ENCODE results near the gene FAM110A.
"Not testable (repeated sequence)": the region's sequence is repeated elsewhere in the genome, so short reads cannot be mapped to it uniquely, and the experiment has no call there.

The FAM110A gene

DNA sequence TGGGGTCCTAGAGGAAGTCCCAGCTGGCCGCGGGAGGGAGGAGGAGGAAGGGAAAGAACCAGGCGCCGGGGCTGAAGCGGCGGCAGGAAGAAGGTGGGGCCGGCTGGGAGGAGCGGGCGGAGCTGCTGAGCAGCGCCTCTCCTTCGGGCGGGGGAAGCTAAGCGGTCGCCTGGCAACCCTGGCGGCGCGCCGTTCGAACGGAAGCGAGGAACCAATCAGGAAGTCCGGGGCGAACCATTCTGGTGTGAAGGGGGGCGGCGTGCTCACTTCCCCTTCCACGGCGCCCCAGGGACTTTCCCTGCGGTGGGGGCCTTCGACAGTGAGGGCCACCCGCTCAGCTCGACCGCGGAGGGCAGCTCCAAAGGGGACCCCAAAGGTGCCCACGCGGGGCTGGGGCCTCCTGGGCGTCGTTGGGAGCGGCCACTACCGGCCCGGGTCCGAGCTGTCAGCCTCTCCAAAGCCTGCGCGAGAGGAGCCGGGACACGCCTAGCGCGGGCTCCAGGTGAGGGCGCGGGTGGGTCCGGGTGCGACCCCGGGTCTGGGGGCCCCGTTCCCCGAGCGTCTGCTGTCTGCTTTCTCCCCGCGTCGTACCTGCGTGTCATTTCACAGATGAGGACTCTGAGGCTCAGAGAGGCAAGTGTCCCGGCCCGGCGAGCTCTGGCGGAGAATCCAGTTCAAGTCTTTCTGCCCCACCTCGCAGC lies at the start of gene FAM110A:
Gene FAM110A (plus strand): TSS at position 266 of the 701 bp plus-strand sequence. CDS start 11,090 bp downstream, outside the sequence.
- ATAC-seq (peak; percentile 88), DNase-seq (peak; percentile 96)
- H3K27ac Mint-ChIP-seq = peak within 1 kb of the TSS; percentile 85
- no peaks in the 10 kb centered on the region for H3K9me3 Mint-ChIP-seq
- H3K36me3 Mint-ChIP-seq (ENCODE audit: low read depth) = peaks cover 9% of the 10 kb centered on the region
- no peaks in the 10 kb centered on the region for H3K27me3 Mint-ChIP-seq
- peaks cover 45% of the 10 kb centered on the region for H3K4me1 Mint-ChIP-seq
- peak within 1 kb of the TSS; percentile 79 for H3K4me3 Mint-ChIP-seq

DNA sequence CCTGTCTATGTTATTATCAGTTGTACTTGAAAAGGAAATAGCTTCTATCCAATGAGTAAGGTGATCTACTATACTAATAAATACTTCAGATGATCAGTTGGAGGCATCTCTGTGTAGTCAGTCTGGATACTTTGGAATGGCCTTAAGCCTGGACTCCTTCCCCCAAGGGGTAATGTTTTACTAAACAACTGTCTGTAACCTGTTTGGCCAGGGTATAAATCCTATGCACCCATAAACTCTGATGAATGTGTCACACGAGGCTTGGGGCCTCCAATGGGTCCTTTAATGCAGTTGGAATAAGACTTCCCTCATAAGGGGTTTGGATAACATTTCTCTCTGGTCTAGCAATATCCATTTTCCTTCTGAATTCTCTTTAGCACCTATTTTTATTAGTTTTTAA lies 45.7 kb upstream of the FAM110A start:
- no peak for DNase-seq
- Mint-ChIP-seq H3K36me3 (ENCODE audit: low read depth) (peaks cover 7% of the 10 kb centered on the region), H3K9me3 (peaks cover 28% of the 10 kb centered on the region), H3K4me3 (no peak overlapping the region), H3K27ac (no peak overlapping the region), H3K4me1 (no peaks in the 10 kb centered on the region), H3K27me3 (peaks cover 19% of the 10 kb centered on the region)
- no peak for ATAC-seq

DNA sequence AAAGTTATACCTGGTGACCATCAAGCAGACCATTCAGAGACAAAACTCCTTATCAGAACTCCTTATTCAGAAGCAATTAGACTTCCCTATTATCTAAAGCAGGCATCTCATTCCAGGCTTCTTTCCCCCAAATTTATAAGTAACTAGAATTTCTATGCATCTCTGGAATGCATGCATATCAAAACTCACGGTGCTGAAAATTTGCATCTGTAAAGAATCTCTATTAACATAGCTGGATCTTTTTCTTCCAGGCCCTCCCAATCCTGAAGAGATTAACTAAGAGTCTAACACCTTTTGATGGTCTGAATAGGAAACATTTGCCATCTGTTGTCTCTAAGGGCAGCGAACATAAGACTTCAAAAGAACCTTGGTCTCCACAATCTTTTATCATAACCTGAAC lies 42.5 kb upstream of the FAM110A start:
- H3K27ac Mint-ChIP-seq = no peak overlapping the region
- no peaks in the 10 kb centered on the region for H3K4me1 Mint-ChIP-seq
- peaks cover 24% of the 10 kb centered on the region for H3K27me3 Mint-ChIP-seq
- no peak overlapping the region for H3K4me3 Mint-ChIP-seq
- ATAC-seq (no peak), DNase-seq (no peak)
- peaks cover 4% of the 10 kb centered on the region for H3K36me3 Mint-ChIP-seq (ENCODE audit: low read depth)
- peaks cover 9% of the 10 kb centered on the region for H3K9me3 Mint-ChIP-seq

DNA sequence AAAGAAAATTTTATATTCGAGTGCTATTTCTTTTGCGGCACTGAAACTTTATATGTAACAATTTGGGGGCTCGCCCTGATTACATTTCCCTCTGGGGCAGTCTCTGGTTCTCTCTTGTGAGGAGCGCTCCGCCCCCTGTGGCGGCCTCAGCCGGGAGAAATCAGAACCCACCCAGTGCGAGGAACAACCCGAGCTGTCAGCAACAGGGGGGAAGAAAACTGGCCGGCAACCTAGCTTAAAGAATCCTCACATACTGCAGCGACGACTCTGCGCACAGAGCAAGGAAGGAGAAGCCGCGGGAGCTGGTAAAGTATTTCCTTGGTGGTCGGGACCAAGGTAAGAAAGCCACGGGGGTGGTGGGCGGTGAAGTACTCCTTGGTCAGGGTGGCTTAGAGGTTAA lies 41.3 kb upstream of the FAM110A start:
- Mint-ChIP-seq H3K36me3 (ENCODE audit: low read depth) (peaks cover 4% of the 10 kb centered on the region), H3K27ac (no peak overlapping the region), H3K27me3 (peaks cover 17% of the 10 kb centered on the region), H3K4me3 (no peak overlapping the region), H3K9me3 (peaks cover 9% of the 10 kb centered on the region), H3K4me1 (no peaks in the 10 kb centered on the region)
- ATAC-seq (no peak), DNase-seq (no peak)

DNA sequence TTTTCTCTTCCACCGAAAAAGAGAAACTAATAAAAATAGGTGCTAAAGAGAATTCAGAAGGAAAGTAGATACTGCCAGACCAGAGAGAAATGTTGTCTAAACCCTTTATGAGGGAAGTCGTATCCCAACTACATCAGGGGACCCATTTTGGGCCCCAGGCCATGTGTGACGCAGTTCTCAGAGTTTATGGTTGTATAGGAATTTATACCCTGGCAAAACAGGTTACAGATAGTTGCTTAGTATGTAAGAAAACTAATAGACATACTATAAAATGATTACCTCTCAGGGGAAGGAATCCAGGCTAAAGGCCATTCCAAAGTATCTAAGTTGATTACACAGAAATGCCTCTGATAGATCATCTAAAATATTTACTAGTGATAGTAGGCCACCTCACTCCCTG lies 36.6 kb upstream of the FAM110A start:
- Mint-ChIP-seq H3K4me1 (no peaks in the 10 kb centered on the region), H3K36me3 (ENCODE audit: low read depth) (peaks cover under 1% of the 10 kb centered on the region)

DNA sequence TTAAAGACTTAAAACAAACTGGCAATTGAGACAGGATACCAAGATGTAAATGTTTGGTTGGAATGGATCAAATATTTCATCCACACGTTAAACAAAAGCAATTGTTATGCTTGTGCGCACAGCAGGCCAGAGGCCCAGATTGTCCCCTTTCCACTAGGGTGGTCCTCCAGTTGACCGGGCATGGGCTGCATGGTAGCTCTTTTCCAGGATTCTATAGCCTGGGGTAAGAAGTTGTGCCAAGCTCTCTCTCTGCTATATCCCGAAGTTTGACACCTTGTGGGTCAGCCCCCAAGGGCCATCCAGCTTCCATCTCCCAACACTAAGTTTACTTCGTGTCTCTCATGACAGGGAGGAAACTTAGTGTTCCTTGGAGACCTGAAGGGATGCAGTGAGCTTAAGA lies 34.8 kb upstream of the FAM110A start:
- H3K9me3 Mint-ChIP-seq; H3K36me3 Mint-ChIP-seq (ENCODE audit: low read depth); H3K27me3 Mint-ChIP-seq; H3K4me3 Mint-ChIP-seq; H3K27ac Mint-ChIP-seq; DNase-seq; ATAC-seq; H3K4me1 Mint-ChIP-seq: not testable (repeated sequence)

More for the DNA sequence above, 36.6 kb upstream of the FAM110A start:
- Mint-ChIP-seq H3K27ac (no peak overlapping the region), H3K4me3 (no peak overlapping the region), H3K27me3 (peaks cover 7% of the 10 kb centered on the region), H3K9me3 (peaks cover 5% of the 10 kb centered on the region)
- ATAC-seq (no peak), DNase-seq (no peak)

DNA sequence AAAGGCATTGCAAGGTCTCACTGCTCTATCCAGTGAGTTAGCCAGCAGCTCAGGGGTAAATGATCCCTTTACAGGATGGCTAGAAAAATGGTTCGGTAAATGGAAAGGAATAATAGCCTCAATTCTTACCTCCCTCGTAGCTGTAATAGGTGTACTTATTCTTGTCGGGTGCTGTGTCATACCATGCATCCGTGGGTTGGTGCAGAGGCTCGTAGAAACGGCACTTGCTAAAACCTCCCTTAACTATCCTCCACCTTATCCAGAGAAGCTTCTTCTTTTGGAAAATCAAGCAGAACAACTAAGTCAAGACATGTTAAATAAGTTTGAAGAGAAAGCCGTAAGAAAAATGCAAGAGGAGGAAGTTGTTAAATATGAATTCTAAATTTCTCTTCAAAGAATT lies 33.5 kb upstream of the FAM110A start:
- not testable (repeated sequence) for ATAC-seq; DNase-seq; H3K4me3 Mint-ChIP-seq; H3K36me3 Mint-ChIP-seq (ENCODE audit: low read depth); H3K27ac Mint-ChIP-seq; H3K9me3 Mint-ChIP-seq; H3K4me1 Mint-ChIP-seq; H3K27me3 Mint-ChIP-seq

DNA sequence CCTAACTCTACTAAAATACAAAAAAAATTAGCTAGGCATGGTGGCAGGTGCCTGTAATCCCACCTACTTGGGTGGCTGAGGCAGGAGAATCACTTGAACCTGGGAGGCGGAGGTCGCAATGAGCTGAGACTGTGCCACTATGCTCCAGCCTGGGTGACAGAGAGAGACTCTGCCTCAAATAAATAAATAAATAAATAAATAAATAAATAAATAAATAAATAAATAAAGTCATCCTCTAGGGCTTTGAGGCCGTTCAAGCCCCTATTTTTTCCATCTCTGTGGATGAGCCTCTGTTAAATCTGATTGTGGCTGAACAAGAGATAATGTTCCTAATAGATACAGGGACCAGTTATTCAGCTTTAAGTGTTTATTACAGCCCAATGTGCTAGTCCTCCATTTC lies 31.8 kb upstream of the FAM110A start:
- DNase-seq (no peak), ATAC-seq (no peak)
- Mint-ChIP-seq H3K36me3 (ENCODE audit: low read depth) (peaks cover 4% of the 10 kb centered on the region), H3K4me3 (no peak overlapping the region), H3K27me3 (peaks cover 4% of the 10 kb centered on the region), H3K4me1 (no peaks in the 10 kb centered on the region), H3K9me3 (peaks cover 8% of the 10 kb centered on the region), H3K27ac (no peak overlapping the region)

DNA sequence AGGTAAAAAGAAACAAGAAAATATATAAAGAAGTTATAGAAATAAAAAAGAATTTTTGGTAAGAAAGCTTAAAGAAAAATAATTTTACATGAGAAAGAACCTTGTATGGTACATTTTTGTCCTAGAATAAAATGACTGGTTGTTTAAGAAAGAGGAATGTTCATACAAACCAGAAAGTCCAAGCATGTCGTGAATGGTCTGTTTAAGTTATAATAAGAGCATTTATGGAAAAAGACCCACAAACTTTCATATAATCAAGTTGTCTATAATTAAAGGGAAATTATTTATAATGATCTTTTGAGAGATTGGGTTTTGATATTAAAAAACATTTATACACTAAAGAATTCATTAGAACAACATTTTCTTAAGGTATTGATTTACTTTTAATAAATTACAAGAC lies 27.8 kb upstream of the FAM110A start:
- Mint-ChIP-seq H3K4me3 (no peak overlapping the region), H3K36me3 (ENCODE audit: low read depth) (peaks cover 4% of the 10 kb centered on the region), H3K27me3 (peaks cover 2% of the 10 kb centered on the region), H3K27ac (no peak overlapping the region), H3K4me1 (no peaks in the 10 kb centered on the region), H3K9me3 (peaks cover 9% of the 10 kb centered on the region)
- DNase-seq (no peak), ATAC-seq (no peak)

DNA sequence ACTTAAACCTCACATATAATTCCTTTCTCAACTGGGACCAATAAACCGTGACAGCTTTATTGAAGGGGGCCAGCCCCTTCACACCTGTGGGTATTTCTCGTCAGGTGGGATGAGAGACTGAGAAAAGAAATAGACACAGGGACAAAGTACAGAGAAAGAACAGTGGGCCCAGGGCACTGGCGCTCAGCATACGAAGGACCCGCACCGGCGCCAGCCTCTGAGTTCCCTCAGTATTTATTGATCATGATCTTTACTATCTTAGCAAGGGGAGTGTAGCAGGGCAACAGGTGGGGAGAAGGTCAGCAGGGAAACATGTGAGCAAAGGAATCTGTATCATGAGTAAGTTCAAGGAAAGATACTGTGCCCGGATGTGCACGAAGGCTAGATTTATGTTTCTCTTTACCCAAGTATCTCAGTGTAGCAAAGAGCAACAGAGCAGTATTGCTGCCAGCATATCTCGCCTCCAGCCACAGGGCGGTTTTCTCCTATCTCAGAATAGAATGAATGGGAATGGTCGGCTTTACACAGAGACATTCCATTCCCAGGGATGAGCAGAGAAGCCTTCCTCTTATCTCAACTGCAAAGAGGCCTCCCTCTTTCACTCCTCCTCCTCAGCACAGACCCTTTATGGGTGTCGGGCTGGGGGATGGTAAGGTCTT lies 21.6 kb upstream of the FAM110A start:
- H3K9me3 Mint-ChIP-seq; DNase-seq; H3K27ac Mint-ChIP-seq; H3K4me1 Mint-ChIP-seq; ATAC-seq; H3K4me3 Mint-ChIP-seq; H3K36me3 Mint-ChIP-seq (ENCODE audit: low read depth): not testable (repeated sequence)
- H3K27me3 Mint-ChIP-seq = peaks cover 13% of the 10 kb centered on the region

DNA sequence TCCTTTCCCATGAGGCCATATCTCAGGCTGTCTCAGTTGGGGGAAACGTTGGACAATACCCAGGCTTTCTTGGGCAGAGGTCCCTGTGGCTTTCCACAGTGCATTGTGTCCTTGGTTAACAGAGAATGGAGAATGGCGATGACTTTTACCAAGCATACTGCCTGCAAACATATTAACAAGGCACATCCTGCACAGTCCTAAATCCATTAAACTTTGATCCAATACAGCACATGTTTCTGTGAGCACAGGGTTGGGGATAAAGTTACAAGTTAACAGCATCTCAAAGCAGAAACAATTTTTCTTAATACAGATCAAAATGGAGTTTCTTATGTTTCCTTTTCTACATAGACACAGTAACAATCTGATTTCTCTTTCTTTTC lies 21.1 kb upstream of the FAM110A start:
- H3K27ac Mint-ChIP-seq; DNase-seq; H3K36me3 Mint-ChIP-seq (ENCODE audit: low read depth); H3K4me1 Mint-ChIP-seq; H3K9me3 Mint-ChIP-seq; H3K4me3 Mint-ChIP-seq; ATAC-seq: not testable (repeated sequence)
- H3K27me3 Mint-ChIP-seq = peaks cover 13% of the 10 kb centered on the region

DNA sequence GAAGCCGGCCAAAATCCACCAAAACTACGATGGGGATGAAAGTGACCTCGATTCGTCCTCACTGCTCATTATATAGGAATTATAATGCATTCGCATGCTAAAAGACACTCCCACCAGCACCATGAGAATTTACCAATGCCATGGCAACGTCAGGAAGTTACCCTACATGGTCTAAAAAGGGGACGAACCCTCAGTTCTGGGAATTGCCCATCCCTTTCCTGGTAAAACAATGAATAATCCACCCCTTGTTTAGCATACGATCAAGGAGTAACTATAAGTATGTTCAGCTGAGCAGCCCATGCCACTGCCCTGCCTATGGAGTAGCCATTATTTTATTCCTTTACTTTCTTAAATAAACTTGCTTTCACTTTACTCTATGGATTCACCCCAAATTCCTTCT lies 20.1 kb upstream of the FAM110A start:
- peaks cover 13% of the 10 kb centered on the region for H3K27me3 Mint-ChIP-seq
- no peak overlapping the region for H3K27ac Mint-ChIP-seq
- ATAC-seq (no peak), DNase-seq (no peak)
- H3K4me3 Mint-ChIP-seq = no peak overlapping the region
- no peaks in the 10 kb centered on the region for H3K36me3 Mint-ChIP-seq (ENCODE audit: low read depth)
- H3K4me1 Mint-ChIP-seq = peaks cover 2% of the 10 kb centered on the region
- H3K9me3 Mint-ChIP-seq = no peaks in the 10 kb centered on the region

DNA sequence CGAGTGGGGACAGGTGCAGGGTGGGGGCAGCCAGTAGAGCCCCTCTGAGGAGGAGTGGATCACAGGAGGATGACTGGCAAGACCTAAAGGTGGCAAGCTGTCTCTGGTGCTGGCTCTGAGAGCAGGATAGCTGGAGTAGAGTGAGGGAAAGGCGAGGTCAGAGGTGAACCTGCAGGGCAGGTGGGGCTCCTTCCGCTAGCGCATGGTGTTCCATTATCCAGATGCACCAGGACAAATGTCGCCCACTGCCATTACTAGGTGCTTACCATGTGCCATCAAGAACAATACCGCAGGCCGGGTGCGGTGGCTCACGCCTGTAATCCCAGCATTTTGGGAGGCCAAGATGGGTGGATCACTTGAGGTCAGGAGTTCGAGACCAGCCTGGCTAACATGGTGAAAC lies 18.3 kb upstream of the FAM110A start:
- DNase-seq = no peak
- Mint-ChIP-seq H3K36me3 (ENCODE audit: low read depth) (no peaks in the 10 kb centered on the region), H3K4me1 (peaks cover 2% of the 10 kb centered on the region), H3K27ac (no peak overlapping the region), H3K4me3 (no peak overlapping the region), H3K27me3 (peaks cover 13% of the 10 kb centered on the region), H3K9me3 (no peaks in the 10 kb centered on the region)
- no peak for ATAC-seq

DNA sequence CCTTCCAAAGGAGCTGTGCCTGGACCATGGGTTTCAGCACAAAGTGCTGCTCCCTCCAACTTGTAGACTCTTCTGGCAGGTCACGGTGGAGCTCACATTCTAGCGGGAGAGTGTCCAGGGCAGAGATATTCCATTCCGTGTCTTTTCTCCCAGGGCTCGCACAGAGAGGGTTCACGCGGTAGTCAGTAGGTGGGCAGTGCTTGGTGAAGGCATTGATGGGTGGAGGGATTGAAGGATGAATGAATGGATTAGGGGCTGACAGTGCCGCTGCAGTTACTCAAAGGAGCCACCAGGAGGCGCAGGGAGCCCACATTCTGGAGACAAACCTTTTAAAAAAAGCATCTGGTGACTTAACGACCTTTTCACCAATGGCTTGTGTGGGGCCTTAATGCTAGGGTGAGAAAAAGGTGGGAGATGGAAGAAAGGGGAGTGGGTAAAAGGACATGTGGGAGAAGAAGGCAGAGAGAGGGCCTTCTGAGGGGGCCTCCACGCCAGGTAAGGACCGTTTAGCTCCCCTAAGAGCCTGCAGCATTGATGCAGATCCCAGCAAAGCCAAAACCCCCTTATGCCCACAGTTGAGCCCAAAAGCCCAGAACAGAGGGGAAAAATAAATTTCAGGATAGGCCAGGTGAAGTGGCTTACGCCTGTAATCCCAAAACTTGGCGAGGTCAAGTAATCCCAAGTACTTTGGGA lies 17.5 kb upstream of the FAM110A start:
- H3K36me3 Mint-ChIP-seq (ENCODE audit: low read depth) = no peaks in the 10 kb centered on the region
- H3K27ac Mint-ChIP-seq = no peak overlapping the region
- peaks cover 13% of the 10 kb centered on the region for H3K27me3 Mint-ChIP-seq
- no peak overlapping the region for H3K4me3 Mint-ChIP-seq
- H3K4me1 Mint-ChIP-seq = peaks cover 4% of the 10 kb centered on the region
- DNase-seq = peak; percentile 74
- H3K9me3 Mint-ChIP-seq = no peaks in the 10 kb centered on the region
- no peak for ATAC-seq
